HepG2 (cell line): Measurements from ENCODE around the gene ZMYND8. TPM values are rescaled to one million over a fixed set of nuclear protein-coding genes. Genes with fewer than 3 reads are reported as not detected.
"Not testable (repeated sequence)": the region's sequence is repeated elsewhere in the genome, so short reads cannot be mapped to it uniquely, and the experiment has no call there.

ENCODE experiments used
- ATAC-seq: fragments of 200-7000 bp; cut with Tn5 transposase; 3 replicates; pipeline ENCODE4 v1.9.1; 2020; ENCODE audit warnings: mild to moderate bottlenecking, moderate library complexity
- BruUV-seq: library from RNA; stranded (reverse); fragments of 400-500 nt; replicated peaks from 2 replicates; lab custom pipeline; 2021; lab: Mats Ljungman, UMichigan
- CTCF ChIA-PET: fragments of 300-600 bp; formaldehyde crosslinking; extraction: SDS; loops from one replicate; lab custom pipeline; 2021; ENCODE audit warnings: low total read pairs, inconsistent platforms, low intra/inter-chr PET ratio; lab: Yijun Ruan, JAX
- POLR2A ChIA-PET: fragments of 350-600 bp; sonication (Branson Sonifier 250); formaldehyde crosslinking; loops from one replicate; lab custom pipeline; 2020; ENCODE audit warnings: antibody characterized with exemption, inconsistent platforms; lab: Yijun Ruan, JAX
- DNase-seq: peaks from one replicate; pipeline ENCODE4 v3.0.0-alpha.2; 2015; ENCODE audit warnings: low spot score
- FAIRE-seq: peaks from 3 replicates; lab custom pipeline; 2011; peaks lifted over from hg19 to GRCh38; lab: Jason Lieb, UNC
- H2AFZ ChIP-seq: one replicate; pipeline ENCODE4 v1.6.1; 2011; ENCODE audit warnings: low read length, inconsistent platforms
- H3K27ac ChIP-seq: fragments of 300-600 bp; 3 replicates; pipeline ENCODE4 v1.8.0; 2011; ENCODE audit warnings: mixed run types, mild to moderate bottlenecking, mixed read lengths, low read length, inconsistent platforms; ENCODE audit not compliant: insufficient read depth; ENCODE audit errors: extremely low read length
- H3K27me3 ChIP-seq, 2 experiments: fragments of 200-600 bp in 1 of 2; 2 replicates in 1 of 2; 3 replicates in 1 of 2; pipeline versions ENCODE4 v1.6.0 to v1.8.0; 2011; ENCODE audit warnings: low read length in 2 of 2, mild to moderate bottlenecking in 2 of 2, moderate library complexity in 2 of 2, inconsistent platforms in 1 of 2; ENCODE audit not compliant: insufficient read depth in 2 of 2, control insufficient read depth in 1 of 2
- H3K36me3 ChIP-seq, 2 experiments: fragments of 200-600 bp in 1 of 2; replicated peaks in 1 of 2; 2 replicates in 1 of 2; 3 replicates in 1 of 2; pipeline versions ENCODE4 v1.5.1 to v1.8.0; 2011; ENCODE audit warnings: low read length in 2 of 2, inconsistent platforms in 1 of 2; ENCODE audit not compliant: insufficient read depth in 2 of 2, control insufficient read depth in 1 of 2
- H3K4me1 ChIP-seq: 2 replicates; pipeline ENCODE4 v1.5.1; 2012; ENCODE audit warnings: low read length, inconsistent platforms; ENCODE audit not compliant: insufficient read depth
- H3K4me2 ChIP-seq: 2 replicates; pipeline ENCODE4 v1.6.0; 2011; ENCODE audit warnings: low read depth, low read length, inconsistent platforms
- H3K4me3 ChIP-seq, 3 experiments: fragments of 200-600 bp in 1 of 3; sonication (generic), shearing (Covaris generic) in 1 of 3; replicated peaks in 1 of 3; 2 replicates each; pipeline ENCODE4 v1.5.1; 2011 to 2016; ENCODE audit warnings: low read length in 3 of 3, inconsistent platforms in 2 of 3, low read depth in 2 of 3, mild to moderate bottlenecking in 2 of 3, control low read depth in 1 of 3, mixed read lengths in 1 of 3; ENCODE audit not compliant: insufficient read depth in 1 of 3
- H3K79me2 ChIP-seq: one replicate; pipeline ENCODE4 v1.6.1; 2011; ENCODE audit warnings: low read length, inconsistent platforms; ENCODE audit not compliant: insufficient read depth
- H3K9ac ChIP-seq: 2 replicates; pipeline ENCODE4 v1.6.0; 2011; ENCODE audit warnings: mild to moderate bottlenecking, low read depth, low read length, inconsistent platforms; ENCODE audit not compliant: insufficient read depth
- H3K9me3 ChIP-seq: 2 replicates; pipeline ENCODE4 v1.5.1; 2012; ENCODE audit warnings: mild to moderate bottlenecking, low read length
- H4K20me1 ChIP-seq: 2 replicates; pipeline ENCODE4 v1.6.0; 2011; ENCODE audit warnings: inconsistent platforms, mild to moderate bottlenecking, low read length, moderate library complexity; ENCODE audit not compliant: insufficient read depth
- CHCHD3 ChIP-seq: sonication (generic); formaldehyde crosslinking; IDR thresholded peaks from 2 replicates; pipeline ENCODE4 v1.8.0; 2022; ENCODE audit warnings: mild to moderate bottlenecking, missing genetic modification reagents, moderate library complexity
- KLF15 ChIP-seq: sonication (generic); formaldehyde crosslinking; IDR thresholded peaks from 2 replicates; pipeline ENCODE4 v1.8.1; 2023; ENCODE audit warnings: borderline replicate concordance, mild to moderate bottlenecking, inconsistent platforms, missing genetic modification reagents, mixed read lengths
- ZNF724P ChIP-seq: sonication (generic); formaldehyde crosslinking; IDR thresholded peaks from 2 replicates; pipeline ENCODE4 v1.8.0; 2022; ENCODE audit warnings: missing genetic modification reagents, borderline replicate concordance
- WGBS: methylation state at CpG from one replicate; pipeline ENCODE4 v1.1.6; 2017; ENCODE audit warnings: low lambda C conversion rate; 5-methylcytosine and 5-hydroxymethylcytosine counted together
- in situ Hi-C: cut with HindIII; loops from 2 replicates; pipeline ENCODE4 v1.10.0; 2017; ENCODE audit warnings: low pct_unique_long_range_greater_than_20kb; ENCODE audit not compliant: extremely low pct_ligation_motif_present
- intact Hi-C: fragments of 100-400 bp; cut with micrococcal nuclease; formaldehyde crosslinking; loops from one replicate; pipeline ENCODE4 v1.10.0; 2022; ENCODE audit not compliant: unreplicated experiment
- polyA plus RNA-seq, 8 experiments: library from polyadenylated mRNA; depleted of rRNA in 3 of 8; stranded (reverse) in 7 of 8; unstranded in 1 of 8; fragments of >200 nt; fragmentation: Illumina TruSeq in 4 of 8; extraction: Trizol in 4 of 8; gene quantifications; 2 replicates each; pipeline versions ENCODE4 v1.2.1 to v1.2.3, GENCODE V29; 2011 to 2016; ENCODE audit warnings: low read depth in 4 of 8, missing spikeins in 1 of 8, mixed read lengths in 1 of 8; ENCODE audit not compliant: insufficient read depth in 1 of 8
- total RNA-seq, 5 experiments: library from RNA; depleted of rRNA; stranded (reverse); fragments of >200 nt; fragmentation: Illumina TruSeq; extraction: Trizol; gene quantifications; 2 replicates each; pipeline ENCODE4 v1.2.3, GENCODE V29; 2016; ENCODE audit warnings: low read depth in 1 of 5
- TF ChIP-seq, protein P1 (sequence below): sonication (generic); formaldehyde crosslinking; IDR thresholded peaks from 2 replicates; pipeline ENCODE4 v1.4.0; 2020; ENCODE audit warnings: missing genetic modification reagents

Gene ZMYND8
- total and polyA plus RNA-seq, 2 of the 13 experiments (the other 11 are each of a cell fraction or from before 2014, with no cell fraction given), result 53.9 to 84.7 TPM

DNA sequence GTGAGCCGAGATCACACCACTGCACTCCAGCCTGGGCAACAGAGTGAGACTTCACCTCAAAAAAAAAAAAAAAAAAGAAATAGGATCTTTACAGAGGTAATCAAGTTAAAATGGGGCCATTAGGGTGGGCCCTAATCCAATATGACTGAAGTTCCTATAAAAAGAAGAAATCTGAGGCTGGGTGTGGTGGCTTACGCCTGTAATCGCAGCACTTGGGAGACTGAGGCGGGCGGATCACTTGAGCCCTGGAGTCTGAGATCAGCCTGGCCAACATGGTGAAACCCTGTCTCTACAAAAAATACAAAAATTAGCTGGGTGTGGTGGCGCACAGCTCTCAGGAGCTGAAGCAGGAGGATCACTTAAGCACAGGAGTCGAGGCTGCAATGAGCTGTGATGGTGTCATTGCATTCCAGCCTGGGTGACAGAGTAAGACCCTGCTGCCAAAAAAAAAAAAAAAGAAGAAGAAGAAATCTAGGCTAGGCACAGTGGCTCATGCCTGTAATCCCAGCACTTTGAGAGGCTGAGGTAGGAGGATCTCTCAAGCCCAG is 19.7 kb upstream of the ZMYND8 start:
- H3K36me3 ChIP-seq, result not testable (repeated sequence)

DNA sequence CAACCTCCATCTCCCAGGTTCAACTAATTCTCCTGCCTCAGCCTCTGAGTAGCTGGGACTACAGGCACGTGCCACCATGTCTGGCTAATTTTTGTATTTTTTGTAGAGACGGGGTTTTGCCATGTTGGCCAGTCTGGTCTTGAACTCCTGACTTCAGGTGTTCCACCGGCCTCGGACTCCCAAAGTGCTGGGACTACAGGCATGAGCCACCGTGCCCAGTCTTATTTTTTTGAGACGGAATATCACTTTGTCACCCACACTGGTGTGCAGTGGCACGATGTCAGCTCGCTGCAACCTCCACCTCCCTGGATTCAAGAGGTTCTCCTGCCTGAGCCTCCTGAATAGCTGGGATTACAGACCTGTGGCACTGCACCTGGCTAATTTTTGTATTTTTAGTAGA is 17.6 kb upstream of the ZMYND8 start:
- ATAC-seq, DNase-seq, H2AFZ ChIP-seq, H3K27me3 ChIP-seq, BruUV-seq, H3K79me2 ChIP-seq, H3K27ac ChIP-seq, H3K4me3 ChIP-seq, in situ Hi-C loops, H3K9me3 ChIP-seq, CTCF ChIA-PET, H4K20me1 ChIP-seq, H3K4me2 ChIP-seq, intact Hi-C loops, FAIRE-seq, H3K9ac ChIP-seq, H3K36me3 ChIP-seq: not testable (repeated sequence)
- H3K4me1 ChIP-seq, result peaks cover 47% of the 10 kb centered on the region
- 0 out of 2 replicates have a peak, but pooled peaks have one; percentile 45 for TF ChIP-seq ZNF724P (CRISPR knock-in tag)
- 0 out of 2 replicates have a peak, but pooled peaks have one; percentile 58 for TF ChIP-seq CHCHD3 (CRISPR knock-in tag)
- peak; percentile 6; the same call in 1 of the 2 replicates for TF ChIP-seq KLF15
- POLR2A ChIA-PET, result interaction anchor here (6.4 kb wide), 1 partner anchor 16 kb away, joined by 264 read pairs; the partner anchor contains the start of gene ZMYND8
- 91% methylated on average over 8 of the region's 8 CpGs for WGBS

More for the DNA sequence above, 19.7 kb upstream of the ZMYND8 start:
- FAIRE-seq, DNase-seq, H4K20me1 ChIP-seq, H3K9ac ChIP-seq, H3K4me2 ChIP-seq, ATAC-seq, H2AFZ ChIP-seq, H3K79me2 ChIP-seq, H3K9me3 ChIP-seq, BruUV-seq, H3K27me3 ChIP-seq, H3K27ac ChIP-seq, H3K4me3 ChIP-seq, CTCF ChIA-PET: not testable (repeated sequence)
- in situ Hi-C loops, result loop anchor here (25.0 kb wide), 1 partner anchor 614 kb away; no protein-coding TSS in a partner anchor
- TF ChIP-seq, protein P1, sequence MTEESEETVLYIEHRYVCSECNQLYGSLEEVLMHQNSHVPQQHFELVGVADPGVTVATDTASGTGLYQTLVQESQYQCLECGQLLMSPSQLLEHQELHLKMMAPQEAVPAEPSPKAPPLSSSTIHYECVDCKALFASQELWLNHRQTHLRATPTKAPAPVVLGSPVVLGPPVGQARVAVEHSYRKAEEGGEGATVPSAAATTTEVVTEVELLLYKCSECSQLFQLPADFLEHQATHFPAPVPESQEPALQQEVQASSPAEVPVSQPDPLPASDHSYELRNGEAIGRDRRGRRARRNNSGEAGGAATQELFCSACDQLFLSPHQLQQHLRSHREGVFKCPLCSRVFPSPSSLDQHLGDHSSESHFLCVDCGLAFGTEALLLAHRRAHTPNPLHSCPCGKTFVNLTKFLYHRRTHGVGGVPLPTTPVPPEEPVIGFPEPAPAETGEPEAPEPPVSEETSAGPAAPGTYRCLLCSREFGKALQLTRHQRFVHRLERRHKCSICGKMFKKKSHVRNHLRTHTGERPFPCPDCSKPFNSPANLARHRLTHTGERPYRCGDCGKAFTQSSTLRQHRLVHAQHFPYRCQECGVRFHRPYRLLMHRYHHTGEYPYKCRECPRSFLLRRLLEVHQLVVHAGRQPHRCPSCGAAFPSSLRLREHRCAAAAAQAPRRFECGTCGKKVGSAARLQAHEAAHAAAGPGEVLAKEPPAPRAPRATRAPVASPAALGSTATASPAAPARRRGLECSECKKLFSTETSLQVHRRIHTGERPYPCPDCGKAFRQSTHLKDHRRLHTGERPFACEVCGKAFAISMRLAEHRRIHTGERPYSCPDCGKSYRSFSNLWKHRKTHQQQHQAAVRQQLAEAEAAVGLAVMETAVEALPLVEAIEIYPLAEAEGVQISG, result 0 out of 2 replicates have a peak, but pooled peaks have one; percentile 12
- intact Hi-C loops, result loop anchor here (2.0 kb wide), 1 partner anchor 15 kb away; no protein-coding TSS in a partner anchor
- WGBS, result 81% methylated on average over 7 of the region's 7 CpGs
- POLR2A ChIA-PET, result interaction anchor here (10.3 kb wide), 1 partner anchor 18 kb away, joined by 231 read pairs; the partner anchor contains the start of gene ZMYND8
- H3K4me1 ChIP-seq, result peaks cover 51% of the 10 kb centered on the region
